ENCODE data around the gene EDN2.

DNA sequence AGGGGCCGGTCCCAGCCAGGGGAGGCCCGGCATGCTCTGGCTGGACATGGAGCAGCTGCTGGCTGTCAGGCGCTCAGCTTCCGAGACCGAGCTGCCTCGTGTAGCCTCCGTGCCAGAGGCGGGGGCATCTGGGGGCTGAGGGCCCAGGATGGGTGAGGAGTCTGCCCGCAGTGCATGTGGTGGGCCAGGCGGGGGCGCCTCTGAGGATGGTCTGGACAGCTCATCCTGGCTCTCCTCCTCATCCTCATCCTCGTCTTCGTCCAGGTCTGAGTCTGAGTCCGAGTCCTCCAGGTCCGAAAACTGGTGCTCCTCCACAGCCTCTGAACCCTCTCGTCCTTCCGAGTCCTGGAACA, 28.9 kb upstream of the EDN2 start:
- TF ChIP-seq, protein P1, sequence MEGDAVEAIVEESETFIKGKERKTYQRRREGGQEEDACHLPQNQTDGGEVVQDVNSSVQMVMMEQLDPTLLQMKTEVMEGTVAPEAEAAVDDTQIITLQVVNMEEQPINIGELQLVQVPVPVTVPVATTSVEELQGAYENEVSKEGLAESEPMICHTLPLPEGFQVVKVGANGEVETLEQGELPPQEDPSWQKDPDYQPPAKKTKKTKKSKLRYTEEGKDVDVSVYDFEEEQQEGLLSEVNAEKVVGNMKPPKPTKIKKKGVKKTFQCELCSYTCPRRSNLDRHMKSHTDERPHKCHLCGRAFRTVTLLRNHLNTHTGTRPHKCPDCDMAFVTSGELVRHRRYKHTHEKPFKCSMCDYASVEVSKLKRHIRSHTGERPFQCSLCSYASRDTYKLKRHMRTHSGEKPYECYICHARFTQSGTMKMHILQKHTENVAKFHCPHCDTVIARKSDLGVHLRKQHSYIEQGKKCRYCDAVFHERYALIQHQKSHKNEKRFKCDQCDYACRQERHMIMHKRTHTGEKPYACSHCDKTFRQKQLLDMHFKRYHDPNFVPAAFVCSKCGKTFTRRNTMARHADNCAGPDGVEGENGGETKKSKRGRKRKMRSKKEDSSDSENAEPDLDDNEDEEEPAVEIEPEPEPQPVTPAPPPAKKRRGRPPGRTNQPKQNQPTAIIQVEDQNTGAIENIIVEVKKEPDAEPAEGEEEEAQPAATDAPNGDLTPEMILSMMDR (IDR thresholded peaks at IDR 0.05 in 4 of 5, conservative IDR thresholded peaks at IDR 0.05 in 1 of 5) = peak in 2 of 5 experiments; percentile 26 to 37
- no peak for TF ChIP-seq POLR2A (IDR thresholded peaks at IDR 0.05)
